HEK293T (cell line): Measurements from ENCODE around the gene TCF12.

Experiments
- CTCF ChIA-PET: fragments of 350-600 bp; formaldehyde crosslinking; extraction: SDS; loops from one replicate; lab custom pipeline; 2021; ENCODE audit warnings: antibody characterized with exemption, inconsistent platforms; lab: Yijun Ruan, JAX
- POLR2A ChIA-PET: fragments of 350-600 bp; formaldehyde crosslinking; extraction: SDS; loops from one replicate; lab custom pipeline; 2020; ENCODE audit warnings: antibody characterized with exemption, inconsistent platforms; lab: Yijun Ruan, JAX
- DNase-seq: peaks from one replicate; pipeline ENCODE4 v3.0.0; 2012; ENCODE audit warnings: mixed read lengths; ENCODE audit errors: extremely low spot score
- ARNT ChIP-seq: fragments of 450-650 bp; IDR thresholded peaks from 2 replicates; pipeline ENCODE4 v1.6.1; 2017; ENCODE audit warnings: mild to moderate bottlenecking
- BHLHE40 ChIP-seq: fragments of 450-650 bp; IDR thresholded peaks from 2 replicates; pipeline ENCODE4 v1.6.1; 2016; ENCODE audit warnings: mild to moderate bottlenecking, moderate library complexity, borderline replicate concordance
- CTBP1 ChIP-seq: fragments of 450-650 bp; IDR thresholded peaks from 2 replicates; pipeline ENCODE4 v1.6.1; 2016; ENCODE audit warnings: borderline replicate concordance
- ELF4 ChIP-seq: fragments of 450-650 bp; IDR thresholded peaks from 2 replicates; pipeline ENCODE4 v1.6.1; 2017; ENCODE audit warnings: antibody characterized with exemption
- FOXA1 ChIP-seq: fragments of 450-650 bp; IDR thresholded peaks from 2 replicates; pipeline ENCODE4 v1.6.1; 2016; ENCODE audit warnings: mild to moderate bottlenecking
- FOXK2 ChIP-seq: fragments of 450-650 bp; IDR thresholded peaks from 2 replicates; pipeline ENCODE4 v1.6.1; 2016; ENCODE audit warnings: mild to moderate bottlenecking
- FOXM1 ChIP-seq: fragments of 450-650 bp; IDR thresholded peaks from 2 replicates; pipeline ENCODE4 v1.6.1; 2017; ENCODE audit warnings: mild to moderate bottlenecking, borderline replicate concordance
- HDGF ChIP-seq: fragments of 450-650 bp; IDR thresholded peaks from 2 replicates; pipeline ENCODE4 v1.6.1; 2017; ENCODE audit warnings: antibody characterized with exemption, borderline replicate concordance
- L3MBTL2 ChIP-seq: fragments of 450-650 bp; conservative IDR thresholded peaks from 2 replicates; pipeline ENCODE4 v1.6.1; 2016; ENCODE audit warnings: mild to moderate bottlenecking
- LEF1 ChIP-seq: fragments of 450-650 bp; IDR thresholded peaks from 2 replicates; pipeline ENCODE4 v1.6.1; 2017; ENCODE audit warnings: mild to moderate bottlenecking, borderline replicate concordance
- NFRKB ChIP-seq: fragments of 450-650 bp; IDR thresholded peaks from 2 replicates; pipeline ENCODE4 v1.6.1; 2016; ENCODE audit warnings: mild to moderate bottlenecking, moderate library complexity
- SP1 ChIP-seq: fragments of 450-650 bp; IDR thresholded peaks from 2 replicates; pipeline ENCODE4 v1.6.1; 2017
- SUZ12 ChIP-seq: fragments of 450-650 bp; IDR thresholded peaks from 2 replicates; pipeline ENCODE4 v1.6.1; 2016; ENCODE audit warnings: mild to moderate bottlenecking
- TARDBP ChIP-seq: fragments of 450-650 bp; IDR thresholded peaks from 2 replicates; pipeline ENCODE4 v1.6.1; 2016
- ZNF384 ChIP-seq: fragments of 450-650 bp; IDR thresholded peaks from 2 replicates; pipeline ENCODE4 v1.6.1; 2016
- TF ChIP-seq, protein P1 (sequence below): fragments of 450-650 bp; IDR thresholded peaks from 2 replicates; pipeline ENCODE4 v1.6.1; 2016

Gene TCF12

DNA sequence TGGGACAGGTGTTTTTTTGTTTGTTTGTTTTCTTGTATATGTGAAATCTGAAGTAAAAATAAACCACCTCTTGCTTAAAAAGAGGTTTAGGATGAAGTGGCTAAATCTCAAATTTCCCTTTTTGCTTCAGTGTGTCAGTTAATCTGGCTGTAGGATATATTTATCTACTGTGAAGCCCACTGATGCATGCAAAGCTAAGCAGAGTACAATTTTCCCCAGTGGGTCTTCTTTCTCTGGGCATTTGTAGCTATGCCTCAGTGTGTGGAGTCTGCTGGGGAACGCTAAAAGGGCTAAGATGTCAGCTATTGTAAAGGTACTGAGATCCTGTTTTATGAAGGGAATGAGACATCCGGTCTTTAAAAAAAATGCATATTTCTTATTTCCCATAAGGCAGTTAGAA is 190.6 kb downstream of the TCF12 start:
- POLR2A ChIA-PET: no interaction called here
- TF ChIP-seq ARNT (no peak), LEF1 (no peak), FOXM1 (no peak), CTBP1 (no peak), TARDBP (no peak), ELF4 (no peak), ZNF384 (no peak), SP1 (no peak), BHLHE40 (no peak), HDGF (no peak), L3MBTL2 (no peak), SUZ12 (no peak), FOXA1 (no peak), NFRKB (no peak), FOXK2 (no peak)
- TF ChIP-seq, protein P1, sequence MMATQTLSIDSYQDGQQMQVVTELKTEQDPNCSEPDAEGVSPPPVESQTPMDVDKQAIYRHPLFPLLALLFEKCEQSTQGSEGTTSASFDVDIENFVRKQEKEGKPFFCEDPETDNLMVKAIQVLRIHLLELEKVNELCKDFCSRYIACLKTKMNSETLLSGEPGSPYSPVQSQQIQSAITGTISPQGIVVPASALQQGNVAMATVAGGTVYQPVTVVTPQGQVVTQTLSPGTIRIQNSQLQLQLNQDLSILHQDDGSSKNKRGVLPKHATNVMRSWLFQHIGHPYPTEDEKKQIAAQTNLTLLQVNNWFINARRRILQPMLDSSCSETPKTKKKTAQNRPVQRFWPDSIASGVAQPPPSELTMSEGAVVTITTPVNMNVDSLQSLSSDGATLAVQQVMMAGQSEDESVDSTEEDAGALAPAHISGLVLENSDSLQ: no peak
- no peak for DNase-seq
- CTCF ChIA-PET: no interaction called here

DNA sequence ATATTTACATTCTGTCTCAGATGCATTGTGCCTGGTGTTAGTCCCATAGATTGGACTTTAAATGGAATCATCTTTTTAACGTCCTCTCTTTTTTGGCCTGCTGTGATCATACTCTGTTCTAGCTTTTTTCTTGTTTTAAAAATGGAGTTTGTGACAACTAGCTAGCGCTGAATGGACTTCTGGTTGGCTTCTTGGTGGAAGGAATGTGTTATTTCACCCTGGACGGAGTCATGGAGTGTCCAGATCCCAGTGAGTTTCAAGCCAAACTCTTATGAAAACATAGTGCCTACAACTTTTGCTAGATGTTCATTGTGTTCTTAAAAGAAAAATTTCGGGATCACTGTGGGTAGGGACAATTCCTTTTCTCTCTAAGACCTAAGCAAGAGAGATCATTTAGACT is 192.6 kb downstream of the TCF12 start:
- TF ChIP-seq SP1 (no peak), ELF4 (no peak), SUZ12 (no peak), LEF1 (no peak), ZNF384 (no peak), NFRKB (no peak), BHLHE40 (no peak), FOXK2 (no peak), FOXA1 (no peak), TARDBP (no peak), CTBP1 (no peak), ARNT (no peak), HDGF (no peak), L3MBTL2 (no peak), FOXM1 (no peak)
- TF ChIP-seq, protein P1: no peak
- DNase-seq: no peak
- ChIA-PET CTCF (interaction anchor here (0.6 kb wide), 1 partner anchor 588 kb away, joined by 3 read pairs; no protein-coding TSS in a partner anchor), POLR2A (no interaction called here)

DNA sequence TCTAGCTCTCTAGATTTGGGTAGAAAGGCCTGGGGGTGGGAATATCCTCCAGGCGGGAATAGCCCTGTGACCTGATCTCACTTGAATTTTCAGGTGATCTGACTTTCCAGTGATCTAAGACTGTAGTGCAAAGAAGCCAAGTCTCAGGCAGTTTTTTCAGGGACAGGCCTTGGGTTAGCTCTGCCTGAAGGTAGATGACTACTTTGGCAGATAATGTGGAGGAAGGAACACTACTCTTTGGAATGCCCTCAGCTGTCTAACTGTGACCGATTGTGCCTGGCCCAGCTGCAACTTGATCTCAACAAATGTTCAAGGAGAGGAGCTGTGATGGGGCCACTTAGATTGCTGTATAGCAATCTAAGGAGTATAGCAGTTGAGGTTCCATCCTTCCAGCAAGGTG is 193.7 kb downstream of the TCF12 start:
- ChIA-PET CTCF (interaction anchor here (1.0 kb wide), 1 partner anchor 27 kb away, joined by 4 read pairs; no protein-coding TSS in a partner anchor), POLR2A (no interaction called here)
- DNase-seq: no peak
- no peak for TF ChIP-seq HDGF
- no peak for TF ChIP-seq L3MBTL2
- no peak for TF ChIP-seq BHLHE40
- TF ChIP-seq CTBP1: no peak
- no peak for TF ChIP-seq TARDBP
- TF ChIP-seq FOXM1: no peak
- no peak for TF ChIP-seq FOXK2
- TF ChIP-seq ZNF384: no peak
- no peak for TF ChIP-seq FOXA1
- TF ChIP-seq, protein P1: no peak
- no peak for TF ChIP-seq SP1
- no peak for TF ChIP-seq SUZ12
- no peak for TF ChIP-seq ARNT

DNA sequence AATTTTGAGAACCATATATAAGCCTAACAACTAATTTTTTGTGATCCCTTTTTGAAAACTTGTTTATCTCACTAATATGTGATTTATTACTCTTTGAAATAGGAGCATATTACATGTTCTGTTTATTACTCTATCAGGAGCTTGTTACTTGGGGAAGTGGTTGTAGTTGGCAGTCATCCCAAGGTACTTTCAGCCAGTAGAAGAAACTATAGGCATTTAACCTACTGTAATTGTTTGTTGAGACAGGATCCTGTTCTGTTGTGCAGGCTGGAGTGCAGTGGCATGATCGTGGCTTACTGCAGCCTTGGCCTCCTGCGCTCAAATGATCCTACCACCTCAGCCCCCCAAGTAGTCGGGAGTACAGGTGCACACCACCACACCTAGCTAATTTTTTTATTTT is 195.6 kb downstream of the TCF12 start:
- no peak for TF ChIP-seq FOXM1
- no peak for TF ChIP-seq ARNT
- no peak for TF ChIP-seq FOXA1
- TF ChIP-seq SUZ12: no peak
- no peak for TF ChIP-seq BHLHE40
- no peak for TF ChIP-seq ZNF384
- TF ChIP-seq TARDBP: no peak
- TF ChIP-seq, protein P1: no peak
- no peak for TF ChIP-seq L3MBTL2
- no peak for TF ChIP-seq ELF4
- no peak for TF ChIP-seq SP1
- DNase-seq: no peak
- POLR2A ChIA-PET: no interaction called here
- CTCF ChIA-PET: no interaction called here

DNA sequence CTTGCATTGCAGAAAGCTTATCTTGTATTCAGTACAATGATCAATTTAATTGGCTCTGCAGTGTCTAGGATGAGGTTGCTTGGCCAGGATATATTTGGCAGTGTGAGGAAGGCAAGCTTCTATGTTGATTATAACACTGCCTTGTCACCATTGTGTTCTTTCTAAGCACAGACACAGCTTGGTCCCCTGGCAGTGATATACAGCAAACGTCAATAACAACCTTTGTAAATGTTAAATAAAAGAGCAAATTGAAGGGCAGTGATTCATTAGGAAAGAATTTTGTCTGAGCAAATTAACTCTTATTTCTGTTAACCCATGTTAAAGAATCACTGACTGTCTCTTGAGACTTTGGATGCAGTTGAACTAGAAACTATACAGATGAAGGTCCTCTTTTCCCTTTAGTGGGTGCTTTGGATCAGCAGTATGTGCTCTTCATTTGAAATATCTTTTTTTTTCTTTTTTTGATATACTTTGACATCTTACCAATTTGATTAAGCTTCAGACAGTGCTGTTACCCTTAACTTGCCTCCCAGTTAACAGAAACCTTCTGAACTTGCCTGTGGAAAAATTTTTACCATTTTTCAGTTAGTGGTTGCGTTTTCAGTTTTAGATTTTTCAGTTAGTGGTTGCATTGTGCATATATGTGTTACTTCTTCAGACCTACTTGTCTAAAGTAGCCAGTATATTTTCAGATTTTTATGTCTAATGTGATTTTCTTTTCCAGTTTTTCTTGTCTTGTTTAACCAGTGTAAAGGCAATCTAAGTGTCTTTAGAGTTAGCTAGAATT is 199.8 kb downstream of the TCF12 start:
- no peak for DNase-seq
- no peak for TF ChIP-seq FOXM1
- TF ChIP-seq FOXA1: no peak
- no peak for TF ChIP-seq BHLHE40
- TF ChIP-seq NFRKB: no peak
- TF ChIP-seq SUZ12: no peak
- TF ChIP-seq CTBP1: no peak
- no peak for TF ChIP-seq ARNT
- POLR2A ChIA-PET: no interaction called here
- CTCF ChIA-PET: no interaction called here
